ENCODE results near the gene EIF4E3.

EIF4E3 gene

GRCh38 chr3:71688121-71688520, 37.1 kb downstream of the EIF4E3 start:
- no peak for TF ChIP-seq REST (IDR thresholded peaks at IDR 0.05; ENCODE audit: insufficient read depth in 1 of 2, low read depth in 2 of 2, low read length in 2 of 2)
- no peak for TF ChIP-seq TAF1 (IDR thresholded peaks at IDR 0.05; ENCODE audit: borderline replicate concordance, insufficient read depth, low read length)
- no peak for TF ChIP-seq SIN3A (IDR thresholded peaks at IDR 0.05; ENCODE audit: borderline replicate concordance, insufficient read depth, low read length)
- TF ChIP-seq POLR2AphosphoS5 (IDR thresholded peaks at IDR 0.05; ENCODE audit: low read depth, low read length), result no peak
- TF ChIP-seq FOXP2 (optimal IDR thresholded peaks at IDR 0.05; ENCODE audit: borderline replicate concordance, extremely low read depth, extremely low read length, insufficient read depth), result no peak

GRCh38 chr3:71685686-71686085, 39.5 kb downstream of the EIF4E3 start:
- TF ChIP-seq POLR2AphosphoS5 (IDR thresholded peaks at IDR 0.05; ENCODE audit: low read depth, low read length) (no peak), SIN3A (IDR thresholded peaks at IDR 0.05; ENCODE audit: borderline replicate concordance, insufficient read depth, low read length) (no peak), REST (IDR thresholded peaks at IDR 0.05; ENCODE audit: insufficient read depth in 1 of 2, low read depth in 2 of 2, low read length in 2 of 2) (no peak), TAF1 (IDR thresholded peaks at IDR 0.05; ENCODE audit: borderline replicate concordance, insufficient read depth, low read length) (no peak), FOXP2 (optimal IDR thresholded peaks at IDR 0.05; ENCODE audit: borderline replicate concordance, extremely low read depth, extremely low read length, insufficient read depth) (no peak)

GRCh38 chr3:71684757-71685386, 40.3 kb downstream of the EIF4E3 start:
- TF ChIP-seq POLR2AphosphoS5 (IDR thresholded peaks at IDR 0.05; ENCODE audit: low read depth, low read length) (no peak), SIN3A (IDR thresholded peaks at IDR 0.05; ENCODE audit: borderline replicate concordance, insufficient read depth, low read length) (no peak), FOXP2 (optimal IDR thresholded peaks at IDR 0.05; ENCODE audit: borderline replicate concordance, extremely low read depth, extremely low read length, insufficient read depth) (no peak), TAF1 (IDR thresholded peaks at IDR 0.05; ENCODE audit: borderline replicate concordance, insufficient read depth, low read length) (no peak), REST (IDR thresholded peaks at IDR 0.05; ENCODE audit: insufficient read depth in 1 of 2, low read depth in 2 of 2, low read length in 2 of 2) (no peak)

- TF ChIP-seq SIN3A (IDR thresholded peaks at IDR 0.05; ENCODE audit: borderline replicate concordance, insufficient read depth, low read length) (no peak), POLR2AphosphoS5 (IDR thresholded peaks at IDR 0.05; ENCODE audit: low read depth, low read length) (no peak), FOXP2 (optimal IDR thresholded peaks at IDR 0.05; ENCODE audit: borderline replicate concordance, extremely low read depth, extremely low read length, insufficient read depth) (no peak), REST (IDR thresholded peaks at IDR 0.05; ENCODE audit: insufficient read depth in 1 of 2, low read depth in 2 of 2, low read length in 2 of 2) (no peak), TAF1 (IDR thresholded peaks at IDR 0.05; ENCODE audit: borderline replicate concordance, insufficient read depth, low read length) (no peak)
Observed at GRCh38 chr3:71684046-71684756, 41.0 kb downstream of the EIF4E3 start.

Data from PFSK-1 (cell line).